Liver (tissue), 3 donors: ENCODE measurements around the gene EPHB2.

ENCODE experiments used
- ATF3 ChIP-seq: IDR thresholded peaks from 2 replicates; pipeline ENCODE4 v1.6.1; 2016; ENCODE audit warnings: antibody characterized with exemption
- CTCF ChIP-seq: fragments of 150-350 bp; IDR thresholded peaks from 2 replicates; pipeline ENCODE4 v1.5.1; 2017; ENCODE audit warnings: improper control_type of control experiment, low read depth, low read length; ENCODE audit not compliant: missing input control
- FOXA1 ChIP-seq: IDR thresholded peaks from 2 replicates; pipeline ENCODE4 v1.6.1; 2016; ENCODE audit warnings: antibody characterized with exemption
- RAD21 ChIP-seq, 2 donors: IDR thresholded peaks; 2 replicates each; pipeline ENCODE4 v1.6.1; 2016; ENCODE audit warnings: antibody characterized with exemption in 2 of 2, mild to moderate bottlenecking in 2 of 2
- REST ChIP-seq: IDR thresholded peaks from 2 replicates; pipeline ENCODE4 v1.6.1; 2016; ENCODE audit warnings: antibody characterized with exemption, mild to moderate bottlenecking
- RXRA ChIP-seq, 2 donors: IDR thresholded peaks; 2 replicates each; pipeline ENCODE4 v1.6.1; 2017 to 2018; ENCODE audit warnings: antibody characterized with exemption in 2 of 2, mild to moderate bottlenecking in 1 of 2
- SP1 ChIP-seq: IDR thresholded peaks from 2 replicates; pipeline ENCODE4 v1.6.1; 2018; ENCODE audit warnings: antibody characterized with exemption, mild to moderate bottlenecking
- TAF1 ChIP-seq: conservative IDR thresholded peaks from 2 replicates; pipeline ENCODE4 v1.6.1; 2016; ENCODE audit warnings: antibody characterized with exemption, mild to moderate bottlenecking
- donor health status: healthy.
- donor health status: healthy.

- TF ChIP-seq CTCF: no peak
- TF ChIP-seq RAD21 (IDR thresholded peaks at IDR 0.05): no peak
- TF ChIP-seq REST: no peak
- TF ChIP-seq SP1: no peak
- TF ChIP-seq FOXA1: no peak
- no peak for TF ChIP-seq TAF1
- TF ChIP-seq RXRA (IDR thresholded peaks at IDR 0.05): no peak
- TF ChIP-seq ATF3: no peak
Measured at GRCh38 chr1:22824975-22825374, 114.3 kb downstream of the EPHB2 start.
